Stimulated activated CD4-positive, alpha-beta T cell treated with anti-CD3 and anti-CD28 coated beads, TNF-alpha, amount 100 ng/mL, for 4 hours (primary cell): ENCODE results near the gene RGCC.
"Not testable (repeated sequence)": the region's sequence is repeated elsewhere in the genome, so short reads cannot be mapped to it uniquely, and the experiment has no call there.

Experiments used
- DNase-seq, 3 experiments: peaks; one replicate each; pipeline ENCODE4 v3.0.0-alpha.2; 2020; ENCODE audit warnings: low read depth in 3 of 3

Gene RGCC

GRCh38 chr13:41456768-41457588 lies at the start of gene RGCC:
TSS of gene RGCC (plus strand) at chr13:41457550. CDS start at chr13:41457708, 158 bp downstream.
- DNase-seq, result peak; percentile 87 to 96 (median 94)

- no peak for DNase-seq
Observed at GRCh38 chr13:41408121-41408520, 49.2 kb upstream of the RGCC start.

GRCh38 chr13:41408746-41409145 lies 48.6 kb upstream of the RGCC start:
- DNase-seq, result no peak

- DNase-seq, result no peak
Observed at GRCh38 chr13:41409611-41410010, 47.7 kb upstream of the RGCC start.

GRCh38 chr13:41411060-41411459 lies 46.3 kb upstream of the RGCC start:
- no peak for DNase-seq

GRCh38 chr13:41411522-41411921 lies 45.8 kb upstream of the RGCC start:
- DNase-seq, result peak in 1 of 3 experiments; percentile 13

GRCh38 chr13:41413872-41414271 lies 43.5 kb upstream of the RGCC start:
- no peak for DNase-seq

GRCh38 chr13:41416276-41416675 lies 41.1 kb upstream of the RGCC start:
- no peak for DNase-seq

GRCh38 chr13:41418027-41418426 lies 39.3 kb upstream of the RGCC start:
- no peak for DNase-seq

GRCh38 chr13:41418731-41419130 lies 38.6 kb upstream of the RGCC start:
- DNase-seq, result no peak

GRCh38 chr13:41419206-41419605 lies 38.1 kb upstream of the RGCC start:
- DNase-seq, result no peak

- no peak for DNase-seq
Observed at GRCh38 chr13:41420146-41420545, 37.2 kb upstream of the RGCC start.

- not testable (repeated sequence) for DNase-seq
Observed at GRCh38 chr13:41421330-41421729, 36.0 kb upstream of the RGCC start.

GRCh38 chr13:41421983-41422382 lies 35.4 kb upstream of the RGCC start:
- DNase-seq, result not testable (repeated sequence)

- DNase-seq, result not testable (repeated sequence)
Observed at GRCh38 chr13:41423259-41423658, 34.1 kb upstream of the RGCC start.

GRCh38 chr13:41424675-41425074 lies 32.7 kb upstream of the RGCC start:
- not testable (repeated sequence) for DNase-seq

GRCh38 chr13:41426047-41426446 lies 31.3 kb upstream of the RGCC start:
- no peak for DNase-seq

GRCh38 chr13:41427666-41428065 lies 29.7 kb upstream of the RGCC start:
- no peak for DNase-seq

GRCh38 chr13:41428155-41428554 lies 29.2 kb upstream of the RGCC start:
- DNase-seq, result peak in 2 of 3 experiments; percentile 18 to 28

- not testable (repeated sequence) for DNase-seq
Observed at GRCh38 chr13:41434030-41434429, 23.3 kb upstream of the RGCC start.

- no peak for DNase-seq
Observed at GRCh38 chr13:41434831-41435520, 22.4 kb upstream of the RGCC start.

- DNase-seq, result no peak
Observed at GRCh38 chr13:41443969-41444368, 13.4 kb upstream of the RGCC start.

GRCh38 chr13:41452462-41452861 lies 4.9 kb upstream of the RGCC start:
- DNase-seq, result no peak
